ENCODE measurements around the gene LHFPL2. TPM values are rescaled to one million over a fixed set of nuclear protein-coding genes. Genes with fewer than 3 reads are reported as not detected.
A peak's percentile ranks its signal among the peaks of the same experiment; 100 is the strongest.

Gene LHFPL2
- total RNA-seq, 4 donors from 2014 or later, result 10.3 to 11.6 (median 10.8) TPM

GRCh38 chr5:78577071-78577807, 71.3 kb downstream of the LHFPL2 start:
- Histone ChIP-seq H3K9me3 (no peaks in the 10 kb centered on the region), H3K4me3 (no peak overlapping the region), H3K27me3 (no peaks in the 10 kb centered on the region), H3K36me3 (no peaks in the 10 kb centered on the region), H3K27ac (peak overlapping the region; percentile 6), H3K4me1 (peaks cover 9% of the 10 kb centered on the region)
- no peak for DNase-seq (ENCODE audit: low spot score in 2 of 2)
- TF ChIP-seq POLR2AphosphoS5 (IDR thresholded peaks at IDR 0.05) (no peak), CTCF (IDR thresholded peaks at IDR 0.05) (no peak), EP300 (IDR thresholded peaks at IDR 0.05) (no peak), POLR2A (IDR thresholded peaks at IDR 0.05) (no peak)
- 57% methylated on average over 8 of the region's 8 CpGs for WGBS

DNA sequence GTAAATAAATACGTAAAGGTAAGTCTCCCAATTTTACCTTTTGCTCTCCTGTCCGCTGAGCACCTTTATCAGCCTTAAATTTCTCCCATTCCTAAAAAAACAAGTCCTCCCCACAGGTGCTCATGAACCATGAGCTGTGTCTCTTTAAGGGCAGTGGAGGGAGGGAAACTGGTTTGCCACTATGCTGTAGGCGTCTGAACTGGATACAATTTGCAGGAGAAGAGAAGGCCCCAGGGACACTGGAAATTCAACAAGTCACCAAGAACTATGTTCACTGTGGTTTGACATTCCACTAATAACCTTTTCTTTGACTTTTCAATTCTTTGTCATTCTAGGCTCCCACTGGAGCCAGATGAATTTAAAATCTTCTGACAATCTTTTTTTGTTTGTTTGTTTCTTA, 72.2 kb downstream of the LHFPL2 start:
- 81% methylated on average over 3 of the region's 3 CpGs for WGBS

GRCh38 chr5:78574731-78575161, 73.8 kb downstream of the LHFPL2 start:
- Histone ChIP-seq H3K9me3 (no peaks in the 10 kb centered on the region), H3K4me1 (peaks cover 9% of the 10 kb centered on the region), H3K27me3 (no peaks in the 10 kb centered on the region), H3K4me3 (no peak overlapping the region), H3K36me3 (no peaks in the 10 kb centered on the region), H3K27ac (peak overlapping the region; percentile 8)
- TF ChIP-seq POLR2A (IDR thresholded peaks at IDR 0.05) (no peak), CTCF (IDR thresholded peaks at IDR 0.05) (no peak), EP300 (IDR thresholded peaks at IDR 0.05) (no peak), POLR2AphosphoS5 (IDR thresholded peaks at IDR 0.05) (no peak)
- no peak for DNase-seq (ENCODE audit: low spot score in 2 of 2)
- 80% methylated on average over 7 of the region's 7 CpGs for WGBS

More for the DNA sequence above, 72.2 kb downstream of the LHFPL2 start:
- H3K4me3 ChIP-seq, result no peak overlapping the region
- TF ChIP-seq POLR2AphosphoS5 (IDR thresholded peaks at IDR 0.05) (no peak), POLR2A (IDR thresholded peaks at IDR 0.05) (no peak), CTCF (IDR thresholded peaks at IDR 0.05) (no peak), EP300 (IDR thresholded peaks at IDR 0.05) (no peak)
- no peaks in the 10 kb centered on the region for H3K27me3 ChIP-seq
- H3K36me3 ChIP-seq, result no peaks in the 10 kb centered on the region
- peaks cover 9% of the 10 kb centered on the region for H3K4me1 ChIP-seq
- H3K27ac ChIP-seq, result no peak overlapping the region
- no peaks in the 10 kb centered on the region for H3K9me3 ChIP-seq
- no peak for DNase-seq (ENCODE audit: low spot score in 2 of 2)

- Histone ChIP-seq H3K4me3 (no peak overlapping the region), H3K4me1 (peaks cover 12% of the 10 kb centered on the region), H3K36me3 (no peaks in the 10 kb centered on the region), H3K27ac (no peak overlapping the region), H3K9me3 (no peaks in the 10 kb centered on the region), H3K27me3 (no peaks in the 10 kb centered on the region)
- 58% methylated on average over 4 of the region's 4 CpGs for WGBS
- TF ChIP-seq EP300 (IDR thresholded peaks at IDR 0.05) (no peak), POLR2A (IDR thresholded peaks at IDR 0.05) (no peak), CTCF (IDR thresholded peaks at IDR 0.05) (no peak), POLR2AphosphoS5 (IDR thresholded peaks at IDR 0.05) (no peak)
- DNase-seq (ENCODE audit: low spot score in 2 of 2), result no peak
These were observed 74.4 kb downstream of the LHFPL2 start for GRCh38 chr5:78574131-78574673.

DNA sequence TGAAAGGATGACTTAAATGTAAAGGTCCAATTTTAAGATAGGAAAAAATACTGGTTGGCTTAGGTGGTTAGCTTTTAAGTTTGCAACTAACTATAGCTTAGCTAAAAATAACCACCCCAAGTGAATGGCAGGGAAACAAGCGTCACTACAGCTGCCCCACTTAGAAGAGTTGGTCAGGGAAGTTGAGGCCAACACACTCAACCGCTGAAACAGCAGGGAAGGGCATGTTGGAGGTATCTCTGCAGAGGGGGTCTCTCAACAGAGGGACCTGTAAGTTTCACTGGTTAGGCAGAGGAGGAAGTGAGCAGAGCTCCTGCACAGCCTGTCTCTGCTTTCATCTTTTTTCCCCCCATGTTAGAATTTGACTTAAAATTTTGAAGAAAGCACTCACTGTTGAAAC, 75.3 kb downstream of the LHFPL2 start:
- peaks cover 17% of the 10 kb centered on the region for H3K4me1 ChIP-seq
- H3K36me3 ChIP-seq, result no peaks in the 10 kb centered on the region
- TF ChIP-seq CTCF (IDR thresholded peaks at IDR 0.05), result no peak
- no peak overlapping the region for H3K4me3 ChIP-seq
- no peaks in the 10 kb centered on the region for H3K27me3 ChIP-seq
- no peak overlapping the region for H3K27ac ChIP-seq
- no peaks in the 10 kb centered on the region for H3K9me3 ChIP-seq
- DNase-seq (ENCODE audit: low spot score in 2 of 2), result no peak
- 82% methylated on average over 2 of the region's 2 CpGs for WGBS

Data from suprapubic skin (tissue), 4 donors.